Activated CD8-positive, alpha-beta memory T cell treated with anti-CD3 and anti-CD28 coated beads, Interleukin-2, amount 50 U/mL, for 24 hours (primary cell): Measurements from ENCODE around the gene ZNF516.

ENCODE experiments used
- DNase-seq: peaks from one replicate; pipeline ENCODE4 v3.0.0-alpha.2; 2020; ENCODE audit errors: extremely low read depth

ZNF516 gene

GRCh38 chr18:76343938-76344569, 151.0 kb downstream of the ZNF516 start:
- no peak for DNase-seq

GRCh38 chr18:76340410-76340809, 154.6 kb downstream of the ZNF516 start:
- no peak for DNase-seq

- DNase-seq = no peak
These were observed 155.8 kb downstream of the ZNF516 start for GRCh38 chr18:76339246-76339620.

GRCh38 chr18:76338619-76339245, 156.3 kb downstream of the ZNF516 start:
- no peak for DNase-seq

GRCh38 chr18:76338088-76338487, 157.0 kb downstream of the ZNF516 start:
- no peak for DNase-seq

- no peak for DNase-seq
These were observed 159.0 kb downstream of the ZNF516 start for GRCh38 chr18:76335859-76336640.

GRCh38 chr18:76328140-76328539, 166.9 kb downstream of the ZNF516 start:
- DNase-seq = no peak

GRCh38 chr18:76323891-76324290, 171.2 kb downstream of the ZNF516 start:
- DNase-seq = no peak

- no peak for DNase-seq
These were observed 172.4 kb downstream of the ZNF516 start for GRCh38 chr18:76322686-76323085.

GRCh38 chr18:76319366-76319765, 175.7 kb downstream of the ZNF516 start:
- DNase-seq = no peak

GRCh38 chr18:76318607-76319006, 176.4 kb downstream of the ZNF516 start:
- DNase-seq = no peak

- DNase-seq = no peak
These were observed 177.9 kb downstream of the ZNF516 start for GRCh38 chr18:76317136-76317535.

- DNase-seq = no peak
These were observed 179.3 kb downstream of the ZNF516 start for GRCh38 chr18:76315722-76316230.

GRCh38 chr18:76314496-76314895, 180.5 kb downstream of the ZNF516 start:
- DNase-seq = no peak

- no peak for DNase-seq
These were observed 181.0 kb downstream of the ZNF516 start for GRCh38 chr18:76314015-76314414.
